ENCODE data around the gene PLEKHN1. TPM values are rescaled to one million over a fixed set of nuclear protein-coding genes. Genes with fewer than 3 reads are reported as not detected.

PLEKHN1 gene
- total RNA-seq, 2 donors from 2014 or later: 1.9 to 2.3 TPM

Other genes starting within 250 kb of the PLEKHN1 start
- gene SAMD11, start 42.6 kb upstream of the PLEKHN1 start, total RNA-seq: under 1 TPM; 0.12 to 0.17 TPM
- 10 to 100 TPM; 72.7 to 90.0 TPM for gene NOC2L, start 7.2 kb upstream of the PLEKHN1 start, total RNA-seq
- 10 to 100 TPM; 12.7 to 22.8 TPM for gene KLHL17, start 5.9 kb upstream of the PLEKHN1 start, total RNA-seq
- not detected for gene PERM1, start 15.6 kb downstream of the PLEKHN1 start, total RNA-seq
- gene HES4, start 33.6 kb downstream of the PLEKHN1 start, total RNA-seq: 1 to 10 TPM; 7.8 to 9.9 TPM
- gene ISG15, start 47.0 kb downstream of the PLEKHN1 start, total RNA-seq: 100 to 1,000 TPM in 1 of 2 donors, 10 to 100 TPM in 1; 81.0 to 197 TPM
- 100 to 1,000 TPM in 1 of 2 donors, 10 to 100 TPM in 1; 69.0 to 112 TPM for gene AGRN, start 53.6 kb downstream of the PLEKHN1 start, total RNA-seq
- under 1 TPM in 1 of 2 donors, not detected in 1; 0.12 TPM for gene RNF223, start 107.8 kb downstream of the PLEKHN1 start, total RNA-seq
- 10 to 100 TPM; 18.0 to 18.6 TPM for gene C1orf159, start 149.6 kb downstream of the PLEKHN1 start, total RNA-seq
- under 1 TPM in 1 of 2 donors, not detected in 1; 0.36 TPM for gene TTLL10, start 207.4 kb downstream of the PLEKHN1 start, total RNA-seq
- 100 to 1,000 TPM; 245 to 324 TPM for gene TNFRSF18, start 240.1 kb downstream of the PLEKHN1 start, total RNA-seq
- 100 to 1,000 TPM; 268 to 588 TPM for gene TNFRSF4, start 247.7 kb downstream of the PLEKHN1 start, total RNA-seq

Data from activated T-cell treated with anti-CD3 and anti-CD28 coated beads, Interleukin-2, amount 50 U/mL, for 72 hours (primary cell).